ENCODE results near the gene PRDM16. TPM values are rescaled to one million over a fixed set of nuclear protein-coding genes. Genes with fewer than 3 reads are reported as not detected.

PRDM16 gene
- total RNA-seq, 1 experiment from 2014 or later, result 6.1 TPM

DNA sequence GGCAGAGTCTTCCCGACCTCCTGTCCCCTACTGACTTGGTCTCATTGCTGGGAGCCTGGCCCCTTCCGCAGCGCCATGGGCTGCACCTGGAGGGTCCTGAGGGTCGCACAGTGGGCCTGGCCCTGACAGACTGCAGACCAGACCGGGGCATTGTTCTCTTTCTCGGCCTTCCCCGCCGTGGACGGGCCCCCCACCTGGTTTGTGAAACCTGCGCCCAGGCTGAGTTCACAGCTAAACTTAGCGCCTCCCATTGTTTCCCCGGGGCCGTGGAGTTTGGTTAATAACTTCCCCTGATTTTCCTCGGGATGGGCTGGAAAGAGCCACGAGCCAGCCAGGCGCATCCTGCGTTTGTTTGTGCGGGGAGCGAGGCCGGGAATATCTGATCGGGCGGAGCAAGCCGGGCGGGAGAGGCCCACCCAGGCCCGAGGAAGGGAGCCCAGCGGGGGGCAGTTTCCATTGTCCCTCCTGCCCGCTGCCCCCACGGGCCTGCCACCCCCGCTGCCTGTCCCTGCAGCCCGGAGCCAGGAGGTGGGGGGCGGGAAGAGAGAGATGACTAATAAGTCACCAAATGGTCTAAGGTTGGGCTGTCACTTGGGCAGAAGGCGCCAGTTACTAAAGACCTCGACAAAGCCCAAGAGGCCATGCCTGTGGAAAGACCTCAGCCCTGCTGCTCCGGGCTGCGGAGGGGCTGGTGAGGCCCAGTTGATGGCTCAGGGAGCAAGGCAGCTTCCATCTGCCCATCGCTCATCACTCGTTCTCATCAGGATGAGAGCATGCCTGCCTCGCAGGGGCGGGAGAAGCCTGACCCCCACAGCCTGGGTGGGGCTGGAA, 346.5 kb downstream of the PRDM16 start:
- no peak overlapping the region for H3K27ac ChIP-seq (ENCODE audit: low read depth, low read length)
- H3K4me1 ChIP-seq (ENCODE audit: control insufficient read depth in 1 of 2, insufficient read depth in 2 of 2, low read length in 2 of 2), result peaks cover 0 to 8% of the 10 kb centered on the region in 2 experiments; a peak in 2 of 4 replicates
- ChIA-PET RAD21 (ENCODE audit: low non-redundant PET in 1 of 2, low total read pairs in 2 of 2, uncharacterized antibody in 2 of 2, unreplicated experiment in 2 of 2) (no interaction called here), CTCF (no interaction called here), POLR2A (no interaction called here)
- no TSS peak for BruUV-seq (replicated peaks)
- H3K9ac ChIP-seq (ENCODE audit: low read length), result no peak overlapping the region
- H3K4me2 ChIP-seq (ENCODE audit: low read length), result no peak overlapping the region
- no peaks in the 10 kb centered on the region for H3K9me2 ChIP-seq (ENCODE audit: insufficient read depth)
- no peaks in the 10 kb centered on the region for H4K20me1 ChIP-seq (ENCODE audit: insufficient read depth)
- H3K4me3 ChIP-seq (replicated peaks in 1 of 2; ENCODE audit: low read depth in 1 of 2, low read length in 2 of 2), result no peak overlapping the region
- ATAC-seq (no peak), DNase-seq (ENCODE audit: low read depth, low spot score) (no peak)
- H2AFZ ChIP-seq (ENCODE audit: low read depth, low read length, poor library complexity, severe bottlenecking), result no peak overlapping the region
- intact Hi-C loops (cut with micrococcal nuclease), result no loop called here
- H3K27me3 ChIP-seq (ENCODE audit: insufficient read depth, low read length), result no peaks in the 10 kb centered on the region
- H3K36me3 ChIP-seq (ENCODE audit: control insufficient read depth in 1 of 2, insufficient read depth in 2 of 2, low read length in 2 of 2), result no peaks in the 10 kb centered on the region
- no peaks in the 10 kb centered on the region for H3K79me2 ChIP-seq (ENCODE audit: insufficient read depth, low read length)
- TF ChIP-seq, protein P1, sequence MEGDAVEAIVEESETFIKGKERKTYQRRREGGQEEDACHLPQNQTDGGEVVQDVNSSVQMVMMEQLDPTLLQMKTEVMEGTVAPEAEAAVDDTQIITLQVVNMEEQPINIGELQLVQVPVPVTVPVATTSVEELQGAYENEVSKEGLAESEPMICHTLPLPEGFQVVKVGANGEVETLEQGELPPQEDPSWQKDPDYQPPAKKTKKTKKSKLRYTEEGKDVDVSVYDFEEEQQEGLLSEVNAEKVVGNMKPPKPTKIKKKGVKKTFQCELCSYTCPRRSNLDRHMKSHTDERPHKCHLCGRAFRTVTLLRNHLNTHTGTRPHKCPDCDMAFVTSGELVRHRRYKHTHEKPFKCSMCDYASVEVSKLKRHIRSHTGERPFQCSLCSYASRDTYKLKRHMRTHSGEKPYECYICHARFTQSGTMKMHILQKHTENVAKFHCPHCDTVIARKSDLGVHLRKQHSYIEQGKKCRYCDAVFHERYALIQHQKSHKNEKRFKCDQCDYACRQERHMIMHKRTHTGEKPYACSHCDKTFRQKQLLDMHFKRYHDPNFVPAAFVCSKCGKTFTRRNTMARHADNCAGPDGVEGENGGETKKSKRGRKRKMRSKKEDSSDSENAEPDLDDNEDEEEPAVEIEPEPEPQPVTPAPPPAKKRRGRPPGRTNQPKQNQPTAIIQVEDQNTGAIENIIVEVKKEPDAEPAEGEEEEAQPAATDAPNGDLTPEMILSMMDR (IDR thresholded peaks at IDR 0.05 in 2 of 3, conservative IDR thresholded peaks at IDR 0.05 in 1 of 3; ENCODE audit: borderline replicate concordance in 1 of 3, insufficient read depth in 1 of 3, low read depth in 2 of 3, low read length in 2 of 3), result no peak
- TF ChIP-seq TCF7L2 (IDR thresholded peaks at IDR 0.05; ENCODE audit: borderline replicate concordance, extremely low read depth, insufficient read depth, insufficient read length) (no peak), JUND (IDR thresholded peaks at IDR 0.05) (no peak), SRF (IDR thresholded peaks at IDR 0.05; ENCODE audit: low read depth) (no peak), POLR2AphosphoS5 (IDR thresholded peaks at IDR 0.05; ENCODE audit: low read depth, low read length) (no peak), FOSL1 (IDR thresholded peaks at IDR 0.05; ENCODE audit: low read depth) (no peak), RAD21 (IDR thresholded peaks at IDR 0.05; ENCODE audit: low read depth) (no peak)
- peaks cover 8 to 11% of the 10 kb centered on the region in 2 experiments; a peak in 2 of 4 replicates for H3K9me3 ChIP-seq (ENCODE audit: control insufficient read depth in 1 of 2, insufficient read depth in 1 of 2, low read depth in 1 of 2, low read length in 2 of 2)
